HG03442 (cell line): ENCODE measurements around the gene CPNE2.

Source experiments
- ATAC-seq: cut with Tn5 transposase; IDR thresholded peaks from one replicate; pipeline ENCODE4 v1.9.1; 2021; ENCODE audit warnings: mild to moderate bottlenecking, moderate library complexity; ENCODE audit not compliant: unreplicated experiment

The CPNE2 gene

DNA sequence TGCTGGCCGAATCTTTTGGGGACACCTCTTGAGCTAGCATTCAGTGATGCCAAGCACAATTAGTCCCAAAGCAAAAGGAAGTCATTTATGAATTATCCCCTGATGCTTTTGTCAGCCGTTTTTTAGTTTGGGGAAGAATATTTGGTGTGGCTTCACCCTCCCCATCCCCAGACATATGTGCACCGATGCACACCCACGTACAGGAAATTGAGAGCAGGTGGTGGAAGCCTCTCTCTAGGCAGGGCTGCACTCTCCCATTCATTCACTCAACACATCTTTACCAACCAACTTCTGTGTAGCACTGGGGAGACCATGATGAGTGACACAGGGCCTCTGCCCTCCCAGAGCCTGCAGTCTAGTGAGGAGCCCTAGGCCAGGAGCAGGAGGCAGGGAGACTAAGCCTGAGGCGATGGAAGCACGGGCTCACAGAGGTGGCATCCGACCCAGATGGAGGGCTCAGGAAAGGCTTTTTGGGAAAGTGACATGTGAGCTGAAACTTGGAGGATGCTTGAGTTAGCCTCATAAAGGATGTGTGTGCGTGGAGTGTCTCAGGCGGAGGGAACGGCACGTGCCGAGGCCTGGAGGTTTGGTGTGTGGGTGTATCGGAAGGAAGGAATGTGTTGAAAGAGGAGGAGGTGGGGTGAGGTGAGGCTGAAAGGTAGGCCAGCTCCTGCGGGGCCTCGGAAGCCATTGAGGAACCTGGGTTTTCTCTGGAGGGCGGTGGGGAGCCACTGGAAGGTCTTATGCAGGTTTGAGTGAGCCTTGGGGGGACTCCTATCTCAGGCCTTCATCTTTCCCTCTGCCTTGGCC, 49.6 kb downstream of the CPNE2 start:
- no peak for ATAC-seq

DNA sequence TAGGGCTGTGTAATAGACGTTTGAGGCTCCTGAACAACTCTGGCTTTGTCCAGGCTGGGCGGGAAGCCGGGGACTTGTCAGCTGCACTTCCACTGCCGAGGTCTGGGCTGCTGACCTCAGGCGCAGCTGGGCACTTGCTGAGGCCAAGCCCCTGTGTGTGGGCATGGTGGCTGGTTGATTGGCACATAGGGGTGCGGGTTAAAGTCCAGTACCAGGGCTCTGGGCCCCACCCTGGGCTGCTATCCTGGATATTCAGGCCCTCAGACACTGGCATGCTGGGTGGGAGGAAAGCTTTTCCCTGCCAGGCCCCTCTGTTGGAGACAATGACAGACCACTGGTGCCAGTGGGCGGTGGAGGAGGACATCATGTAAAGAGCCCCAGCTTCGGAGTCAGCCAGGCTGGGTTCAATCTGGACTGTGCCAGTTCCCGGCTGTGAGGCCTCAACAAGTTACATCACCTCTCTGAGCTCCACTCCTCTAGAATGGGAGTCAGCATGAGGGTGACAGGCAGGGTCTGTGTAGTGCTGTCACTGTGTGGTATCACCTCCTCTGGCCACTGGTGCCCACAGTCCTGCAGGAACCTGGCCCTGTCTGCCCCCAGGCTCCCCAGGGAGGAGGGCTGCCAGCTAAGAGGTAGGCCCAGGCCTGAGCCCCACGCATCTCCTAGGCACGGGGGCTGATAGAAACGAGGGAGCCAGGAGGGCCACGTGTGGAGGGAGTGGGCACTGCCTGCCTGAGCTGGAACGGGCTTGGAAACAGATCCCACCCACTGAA, 51.0 kb downstream of the CPNE2 start:
- no peak for ATAC-seq

DNA sequence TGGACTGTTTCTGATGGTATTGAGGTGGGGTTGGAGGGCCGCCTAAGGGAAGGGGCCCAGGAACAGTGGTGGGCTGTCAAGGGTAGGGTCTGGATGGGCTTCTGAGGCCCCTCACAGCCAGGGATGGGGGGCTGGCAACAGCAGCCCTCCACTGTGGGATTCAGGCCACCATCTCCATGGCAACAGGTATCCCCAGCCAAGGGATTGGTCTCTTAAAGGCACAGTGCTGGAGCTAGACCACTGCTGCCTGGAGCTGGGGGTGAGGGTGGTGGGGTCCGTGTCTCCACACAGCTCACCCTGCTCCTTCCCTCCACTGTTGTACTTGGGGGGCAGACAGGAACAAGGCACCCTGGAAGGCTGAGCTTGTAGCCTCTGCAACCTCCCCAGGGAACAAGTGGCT, 51.6 kb downstream of the CPNE2 start:
- ATAC-seq: no peak

DNA sequence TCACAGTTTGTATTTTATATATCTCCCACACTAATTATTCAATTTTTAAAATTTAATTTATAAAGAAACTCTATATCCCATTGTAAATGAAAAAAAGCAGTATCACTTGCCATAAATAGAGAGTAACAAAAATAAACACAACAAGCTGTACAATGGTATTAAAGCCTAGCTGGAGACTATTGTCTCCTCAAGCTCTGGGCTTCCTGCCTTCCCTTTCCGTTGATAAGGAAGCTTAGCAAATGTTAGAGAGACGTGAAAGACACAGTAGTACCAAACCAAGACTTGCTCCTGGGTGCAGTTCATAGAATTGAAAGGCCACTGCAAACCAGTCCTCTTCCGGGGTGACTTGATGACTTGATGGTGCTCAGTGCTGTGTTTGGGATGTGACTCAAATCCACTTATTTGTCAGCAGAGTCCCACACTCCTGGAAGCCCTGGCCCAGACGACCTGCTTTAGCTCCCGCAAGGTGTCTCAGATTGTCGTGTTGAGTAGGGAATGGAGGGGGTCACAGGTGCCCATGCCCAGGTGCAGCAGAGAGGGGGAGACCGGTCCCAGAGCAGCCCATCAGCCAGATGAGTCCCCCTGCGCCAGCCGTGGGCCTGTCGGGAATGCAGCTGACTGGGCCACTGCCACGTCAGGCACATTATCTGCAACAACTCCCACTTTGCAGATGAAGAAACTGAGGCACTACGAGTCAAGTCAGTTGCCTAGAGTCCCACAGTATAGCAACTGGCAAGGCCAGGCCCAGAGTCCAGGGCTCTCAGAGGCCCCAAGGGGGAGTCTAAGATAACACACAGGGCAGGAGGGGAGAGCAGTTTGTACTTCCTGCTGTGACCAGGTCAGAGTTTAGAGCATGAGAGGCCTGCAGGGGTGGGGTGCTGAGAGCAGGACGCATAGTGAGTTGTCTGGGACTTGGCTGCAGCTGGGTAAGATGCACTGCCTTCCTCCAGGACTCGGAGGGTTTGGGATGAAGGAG, 53.0 kb downstream of the CPNE2 start:
- ATAC-seq: no peak

DNA sequence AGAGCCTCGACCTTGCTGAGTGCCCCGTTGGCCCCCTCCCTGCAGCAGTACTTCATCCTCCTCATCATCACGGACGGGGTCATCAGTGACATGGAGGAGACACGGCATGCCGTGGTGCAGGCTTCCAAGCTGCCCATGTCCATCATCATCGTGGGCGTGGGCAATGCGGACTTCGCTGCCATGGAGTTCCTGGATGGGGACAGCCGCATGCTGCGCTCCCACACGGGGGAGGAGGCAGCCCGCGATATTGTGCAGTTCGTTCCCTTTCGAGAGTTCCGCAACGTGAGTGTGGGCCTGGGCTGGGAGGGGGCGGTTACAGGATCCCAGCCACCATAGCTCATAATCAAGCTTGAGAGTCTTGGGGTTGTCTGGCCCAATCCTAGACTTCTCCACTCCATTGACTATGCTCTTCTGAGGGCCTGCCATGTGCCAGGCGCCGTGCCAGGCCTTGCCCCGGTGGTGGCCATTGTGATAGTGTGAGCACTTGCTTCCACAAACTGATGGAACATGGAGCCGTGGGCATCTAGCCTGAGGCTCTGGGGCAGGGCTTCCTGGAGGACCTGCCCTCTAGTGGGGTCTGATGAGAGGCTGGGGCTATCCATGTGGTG, 53.8 kb downstream of the CPNE2 start:
- no peak for ATAC-seq

DNA sequence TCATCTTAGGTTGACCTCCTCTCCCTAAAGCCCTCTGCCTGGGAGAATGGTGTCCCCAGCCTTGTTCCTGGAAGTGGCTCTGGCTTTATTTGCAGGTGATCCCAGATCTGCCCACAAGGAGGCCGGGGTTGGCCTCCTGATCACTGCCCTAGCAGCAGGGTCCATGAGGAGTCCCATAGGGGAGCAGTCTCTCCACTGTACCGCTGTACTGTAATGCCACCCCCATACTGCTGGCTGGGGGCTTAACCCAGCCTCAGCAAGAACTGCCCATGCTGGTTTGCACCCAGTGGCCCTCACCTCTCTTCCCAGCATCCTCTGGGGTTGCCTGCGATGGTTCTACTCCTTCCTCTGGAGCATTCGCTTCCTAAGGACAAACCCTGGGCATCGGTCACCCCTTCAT, 54.4 kb downstream of the CPNE2 start:
- no peak for ATAC-seq

DNA sequence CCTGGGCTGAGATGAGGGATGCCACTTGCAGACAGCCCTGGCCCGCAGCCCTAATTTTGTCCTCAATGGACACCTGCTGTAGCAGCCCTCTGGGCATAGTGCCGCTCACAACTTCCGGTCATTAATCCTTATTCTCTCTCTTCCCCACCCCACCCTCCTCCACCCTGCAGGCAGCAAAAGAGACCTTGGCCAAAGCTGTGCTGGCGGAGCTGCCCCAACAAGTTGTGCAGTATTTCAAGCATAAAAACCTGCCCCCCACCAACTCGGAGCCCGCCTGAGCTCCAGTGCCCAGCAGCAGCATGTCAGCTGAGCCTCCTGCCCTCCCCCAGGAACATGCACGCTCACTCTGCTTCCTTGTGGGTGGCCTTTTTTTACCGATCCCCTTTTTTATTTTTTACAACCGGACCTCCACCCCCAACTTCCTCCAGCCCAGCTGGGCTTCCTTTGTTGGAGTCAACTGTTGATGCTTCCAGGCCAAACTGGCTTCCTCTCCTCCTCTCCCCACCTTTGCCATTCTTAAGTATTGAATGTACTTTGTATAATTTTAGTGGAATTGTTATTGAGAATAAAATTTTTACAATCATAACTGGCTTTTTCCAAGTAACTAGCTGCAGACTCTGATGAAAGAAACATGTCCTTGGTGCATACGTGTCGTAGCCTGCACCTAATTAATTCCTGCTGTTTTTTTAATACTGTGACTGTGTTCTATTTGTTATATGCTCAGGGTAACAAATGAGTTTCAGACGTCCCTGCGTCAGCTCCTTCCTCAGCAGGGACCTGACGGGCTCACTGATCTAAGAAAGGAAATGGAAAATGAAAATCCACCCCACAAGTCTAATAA, 55.2 kb downstream of the CPNE2 start:
- ATAC-seq: no peak

DNA sequence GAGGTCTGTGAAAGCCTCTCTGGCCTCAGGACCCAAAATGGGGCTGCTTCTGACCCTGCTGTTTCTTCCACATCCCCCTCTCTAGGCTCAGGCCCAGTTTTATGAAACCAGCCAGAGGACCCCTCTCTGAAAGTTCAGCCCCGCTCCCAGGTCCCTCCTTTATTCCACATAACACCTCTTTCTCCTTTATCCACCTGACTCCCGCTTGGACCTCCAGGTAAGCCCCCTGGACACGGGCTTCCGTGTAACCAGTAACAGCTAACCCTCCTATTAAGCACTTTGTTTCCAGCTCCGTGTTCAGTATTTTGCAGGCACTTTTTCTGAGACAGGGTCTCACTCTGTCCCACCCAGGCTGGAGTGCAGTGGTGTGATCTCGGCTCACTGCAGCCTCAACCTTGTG, 56.1 kb downstream of the CPNE2 start:
- ATAC-seq: no peak

DNA sequence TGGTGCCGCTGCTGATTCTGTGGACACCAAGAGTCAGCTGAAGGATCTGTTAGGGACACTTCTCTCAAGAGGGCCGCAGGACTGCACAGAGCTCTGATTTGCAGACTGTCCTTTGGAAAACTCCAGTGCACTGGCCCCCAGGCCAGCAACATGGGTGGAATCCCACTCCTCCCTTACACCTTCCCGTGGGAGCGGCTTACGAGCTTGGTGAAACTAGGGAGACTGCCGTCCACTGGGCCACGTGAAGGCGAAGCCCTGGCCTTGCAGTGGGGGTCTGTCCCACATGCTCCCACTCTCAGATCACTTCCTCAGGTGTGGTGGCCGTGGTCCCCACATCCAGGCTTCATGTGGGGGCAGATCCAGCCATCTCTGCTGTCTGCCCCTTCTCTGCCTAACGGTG, 57.0 kb downstream of the CPNE2 start:
- no peak for ATAC-seq

DNA sequence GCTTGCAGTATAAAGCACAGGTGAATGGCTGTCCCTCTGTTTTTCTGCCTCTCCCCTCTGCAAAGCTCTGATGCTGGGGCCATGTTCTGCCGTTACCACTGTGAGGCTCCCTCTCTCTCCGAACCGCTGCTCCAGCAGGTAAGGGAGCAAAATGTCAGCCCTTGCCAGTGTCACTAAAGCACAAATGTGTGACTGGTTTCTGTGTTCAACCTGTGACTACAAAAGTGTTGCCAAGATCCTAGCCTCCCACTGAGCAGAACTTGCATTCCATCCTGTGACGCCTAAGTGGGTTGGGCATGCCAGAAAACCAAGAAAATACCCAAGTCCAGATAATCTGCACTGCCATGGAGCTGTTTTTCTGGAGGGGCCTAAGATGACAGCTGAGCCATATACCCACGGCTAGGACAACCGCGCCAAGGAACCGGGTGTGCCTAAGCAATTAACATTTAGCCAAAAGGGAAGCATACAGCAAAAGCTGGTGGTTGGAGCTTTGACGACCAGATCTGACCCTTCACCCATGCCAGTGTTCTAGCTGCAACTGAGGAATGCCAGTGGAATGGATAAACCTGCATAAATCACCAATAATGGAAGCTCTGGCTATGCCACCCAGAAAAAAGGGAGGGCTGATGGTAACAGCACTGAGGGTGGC, 58.4 kb downstream of the CPNE2 start:
- ATAC-seq: no peak

DNA sequence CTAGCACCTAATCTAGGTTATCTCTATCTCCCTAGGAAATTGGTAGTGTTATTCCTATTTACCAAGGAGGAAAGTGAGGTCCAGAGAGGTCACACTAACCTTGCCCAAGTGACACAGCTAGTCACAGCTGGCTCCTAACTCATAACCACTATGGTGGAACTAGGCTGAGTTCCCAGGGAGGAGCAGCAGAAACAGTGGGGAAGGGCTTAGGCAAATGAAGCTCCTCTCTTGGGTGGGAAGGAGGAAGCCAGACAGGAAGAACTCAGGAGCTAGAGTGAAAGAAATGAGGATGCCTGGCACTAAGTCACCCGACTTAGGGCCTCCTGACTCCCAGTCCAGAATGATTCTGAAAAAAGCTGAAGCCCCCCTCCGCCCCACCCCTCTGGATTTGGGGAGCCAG, 59.0 kb downstream of the CPNE2 start:
- ATAC-seq: no peak

DNA sequence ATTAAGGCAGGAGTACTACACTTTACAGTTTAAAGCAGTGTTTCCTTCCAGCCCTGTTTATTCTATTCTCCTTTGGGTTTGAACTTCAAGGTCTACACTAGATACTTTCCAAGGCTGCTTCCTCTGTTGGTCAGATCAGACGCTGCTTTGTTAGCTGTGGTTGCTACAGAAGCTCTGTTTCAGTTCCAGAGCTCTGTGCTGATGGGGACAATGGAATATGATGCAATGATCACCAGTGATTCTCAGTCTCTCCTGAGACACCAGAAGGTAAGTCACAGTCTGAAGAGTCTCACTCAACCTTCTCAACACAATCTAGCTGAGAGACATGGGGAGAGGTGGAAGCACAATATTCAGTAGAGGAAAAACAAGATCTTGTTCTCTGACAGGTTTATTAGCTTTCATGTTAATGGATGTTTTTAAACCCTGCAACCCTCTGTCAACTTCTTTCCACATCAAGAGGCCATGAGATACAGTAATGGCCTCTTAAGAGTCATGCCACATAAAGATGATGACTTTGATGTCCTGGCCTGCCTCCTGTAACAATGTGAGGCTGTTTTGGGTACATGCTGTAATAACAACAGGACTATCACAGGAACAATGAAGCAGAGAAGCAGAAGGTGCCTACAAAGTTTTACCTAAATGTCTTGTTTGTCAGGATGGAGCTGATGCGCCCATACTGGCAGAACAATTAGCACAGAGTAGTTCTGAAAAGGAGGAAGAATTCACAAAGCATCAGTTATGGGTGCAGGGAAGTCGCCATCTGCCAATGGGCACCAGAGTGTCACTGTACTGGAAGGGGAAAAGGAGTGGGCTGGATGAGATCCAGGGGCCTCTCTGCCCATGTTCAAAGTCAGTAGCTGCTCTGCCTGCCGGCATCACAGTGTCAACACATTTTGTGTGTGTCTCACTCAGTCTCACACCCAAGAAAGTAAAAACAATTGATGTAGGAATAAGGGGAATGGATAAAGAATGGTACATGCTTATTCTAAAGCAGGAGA, 60.0 kb downstream of the CPNE2 start:
- ATAC-seq: no peak

DNA sequence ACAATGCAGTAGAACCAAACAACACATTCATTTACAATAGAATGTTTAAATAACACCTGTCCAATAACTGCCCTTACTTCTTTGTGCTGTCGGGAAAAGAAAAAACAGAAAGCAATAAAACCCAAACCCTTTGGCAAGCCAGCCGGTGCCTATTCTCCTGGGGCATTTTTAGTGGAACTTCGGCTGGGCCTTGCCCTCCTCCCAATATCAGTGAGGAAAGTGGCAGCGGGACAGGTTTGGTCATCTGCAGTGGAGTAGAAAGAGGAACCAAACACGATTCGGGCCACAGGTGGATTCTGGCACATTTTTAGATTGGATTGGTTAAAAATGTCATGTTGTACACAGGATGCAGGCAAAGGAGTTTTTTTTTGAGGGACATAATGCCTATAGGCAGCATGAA, 61.5 kb downstream of the CPNE2 start:
- ATAC-seq: no peak

DNA sequence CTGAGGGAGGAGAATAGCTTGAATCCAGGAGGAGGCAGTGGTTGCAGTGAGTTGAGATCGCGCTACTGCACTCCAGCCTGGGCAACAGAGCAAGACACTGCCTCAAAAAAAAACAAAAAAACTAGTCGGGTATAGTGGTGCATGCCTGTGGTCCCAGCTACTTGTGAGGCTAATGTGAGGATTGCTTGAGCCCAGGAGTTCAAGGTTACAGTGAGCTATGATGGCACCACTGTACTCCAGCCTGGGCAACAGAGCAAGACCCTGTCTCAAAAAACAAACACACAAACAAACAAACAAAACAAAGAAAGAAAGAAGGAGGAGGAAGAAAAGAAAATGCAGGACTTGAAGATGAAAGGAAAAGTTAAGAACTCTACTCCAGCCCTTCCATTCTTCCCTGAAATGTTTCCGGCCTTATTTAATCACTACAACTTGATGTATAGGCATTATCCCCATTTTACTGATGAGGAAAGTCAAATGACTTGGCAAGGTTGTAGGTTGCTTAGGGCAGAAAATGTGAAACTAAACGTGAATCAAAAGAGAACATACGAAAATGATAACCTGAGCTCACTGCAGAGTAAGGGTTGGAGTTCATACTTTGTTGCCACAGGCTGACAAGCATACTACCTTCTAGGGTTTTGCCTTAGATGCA, 63.4 kb downstream of the CPNE2 start:
- no peak for ATAC-seq

DNA sequence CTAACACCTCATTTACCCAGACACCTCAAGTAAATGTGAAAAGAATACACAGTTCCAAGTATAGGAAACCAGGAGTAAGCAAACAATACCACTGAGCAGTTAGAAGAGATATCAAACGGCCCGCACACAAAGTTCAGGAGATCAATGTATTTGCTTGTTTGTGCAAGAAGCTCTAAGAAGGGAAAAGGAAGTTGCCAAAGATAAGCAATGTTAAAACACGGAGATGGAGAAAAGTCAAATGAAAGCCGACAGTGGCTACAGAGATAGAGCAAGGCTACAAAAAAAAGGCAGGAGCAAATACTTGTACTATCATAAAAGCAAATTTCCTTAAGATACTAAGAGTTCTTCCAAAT, 63.9 kb downstream of the CPNE2 start:
- no peak for ATAC-seq

DNA sequence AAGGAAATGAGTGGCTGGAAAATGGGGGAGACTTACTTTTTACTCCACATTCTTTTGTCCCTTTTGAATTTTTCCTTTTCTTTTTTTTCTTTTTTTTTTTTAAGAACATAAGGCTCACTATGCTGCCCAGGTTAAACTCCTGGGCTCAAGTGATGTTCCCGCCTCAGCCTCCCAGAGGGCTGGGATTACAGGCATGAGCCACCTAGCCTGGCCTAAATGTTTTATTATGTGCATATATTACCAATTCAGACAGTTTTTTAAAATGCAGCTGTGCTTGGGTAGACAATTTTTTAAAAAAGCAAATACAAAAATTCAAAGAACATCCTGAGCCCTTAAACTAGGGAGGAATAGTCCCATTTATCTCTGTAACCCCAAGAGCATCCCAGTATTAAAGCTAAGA, 65.2 kb downstream of the CPNE2 start:
- ATAC-seq: no peak

DNA sequence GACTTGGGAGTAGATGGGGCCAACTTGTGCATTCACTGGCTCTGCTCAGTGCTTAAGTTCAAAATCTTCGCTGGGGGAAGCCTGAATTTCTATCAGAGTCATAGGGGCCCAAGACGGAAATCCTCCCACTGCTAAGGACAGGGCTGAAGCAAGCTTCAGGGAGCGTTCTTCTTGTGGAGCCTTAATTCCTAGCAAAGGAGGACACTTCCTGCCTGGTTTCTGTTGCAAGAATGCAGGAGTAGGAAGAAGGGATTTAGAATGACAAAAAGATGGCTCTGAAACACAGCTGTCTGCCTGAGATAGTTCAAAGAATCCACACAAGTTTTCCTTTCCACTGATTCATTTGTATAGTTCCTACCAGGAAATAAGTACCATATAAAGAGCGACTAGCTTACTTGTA, 67.1 kb downstream of the CPNE2 start:
- no peak for ATAC-seq

DNA sequence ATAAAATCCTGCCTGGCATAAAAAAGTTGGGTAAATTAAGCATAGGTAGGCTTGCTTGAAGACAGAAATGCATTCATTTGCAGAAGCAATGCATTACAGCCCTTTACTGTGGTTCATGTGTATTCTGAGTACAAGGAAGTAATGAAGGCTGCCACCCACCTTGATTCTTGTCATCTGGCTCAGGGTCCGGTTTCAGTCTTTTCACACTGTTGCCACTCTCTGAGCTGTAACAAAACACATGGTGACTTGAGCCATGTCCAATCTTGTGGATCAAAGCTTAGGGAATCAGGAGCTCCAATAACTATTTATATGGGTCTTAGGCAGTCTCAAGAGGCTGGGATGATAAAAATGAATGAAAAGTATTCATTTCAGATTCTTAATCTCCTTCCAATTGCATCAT, 71.5 kb downstream of the CPNE2 start:
- ATAC-seq: no peak
